Inferior parietal cortex (tissue), 1 donor: Measurements from ENCODE around the gene JUND.
A peak's percentile ranks its signal among the peaks of the same experiment; 100 is the strongest.

Source experiments
- DNase-seq: peaks from one replicate; pipeline ENCODE4 v3.0.0-alpha.2; 2016; ENCODE audit errors: extremely low spot score

The JUND gene

GRCh38 chr19:18290302-18291018, 9.0 kb upstream of the JUND start:
- DNase-seq = no peak

DNA sequence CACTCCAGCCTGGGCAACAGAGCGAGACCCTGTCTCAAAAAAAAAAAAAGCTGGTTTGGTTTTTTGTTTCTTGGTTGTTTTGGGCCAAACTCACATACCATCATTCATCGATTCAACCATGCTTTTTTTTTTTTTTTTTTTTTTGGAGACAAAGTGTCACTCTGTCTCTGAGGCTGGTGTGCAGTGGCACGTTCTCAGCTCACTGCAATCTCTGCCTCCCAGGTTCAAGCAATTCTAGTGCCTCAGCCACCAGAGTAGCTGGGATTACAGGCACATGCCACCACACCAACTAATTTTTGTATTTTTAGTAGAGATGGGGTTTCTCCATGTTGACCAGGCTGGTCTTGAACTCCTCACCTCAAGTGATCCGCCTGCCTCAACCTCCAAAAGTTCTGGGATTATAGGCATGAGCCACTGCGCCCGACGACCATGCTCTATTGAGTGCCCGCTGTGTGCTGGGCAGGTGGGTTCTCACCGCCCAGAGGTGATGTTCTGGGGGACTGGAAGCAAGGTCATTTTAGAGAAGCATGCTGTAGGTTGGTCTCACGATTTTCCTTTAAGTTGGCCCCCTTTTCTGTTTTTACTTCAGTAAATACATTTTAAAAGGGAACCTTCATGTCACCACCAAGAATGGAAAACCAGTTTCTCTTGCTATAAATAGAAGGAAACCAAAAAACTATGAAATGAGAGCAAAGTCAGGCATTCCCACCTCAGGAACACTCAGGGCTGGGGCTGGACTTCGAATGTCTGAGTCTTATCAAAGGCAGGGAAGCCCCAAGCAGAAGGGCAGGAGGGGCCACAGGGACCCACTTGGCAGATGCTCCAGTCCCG, 8.3 kb upstream of the JUND start:
- no peak for DNase-seq

DNA sequence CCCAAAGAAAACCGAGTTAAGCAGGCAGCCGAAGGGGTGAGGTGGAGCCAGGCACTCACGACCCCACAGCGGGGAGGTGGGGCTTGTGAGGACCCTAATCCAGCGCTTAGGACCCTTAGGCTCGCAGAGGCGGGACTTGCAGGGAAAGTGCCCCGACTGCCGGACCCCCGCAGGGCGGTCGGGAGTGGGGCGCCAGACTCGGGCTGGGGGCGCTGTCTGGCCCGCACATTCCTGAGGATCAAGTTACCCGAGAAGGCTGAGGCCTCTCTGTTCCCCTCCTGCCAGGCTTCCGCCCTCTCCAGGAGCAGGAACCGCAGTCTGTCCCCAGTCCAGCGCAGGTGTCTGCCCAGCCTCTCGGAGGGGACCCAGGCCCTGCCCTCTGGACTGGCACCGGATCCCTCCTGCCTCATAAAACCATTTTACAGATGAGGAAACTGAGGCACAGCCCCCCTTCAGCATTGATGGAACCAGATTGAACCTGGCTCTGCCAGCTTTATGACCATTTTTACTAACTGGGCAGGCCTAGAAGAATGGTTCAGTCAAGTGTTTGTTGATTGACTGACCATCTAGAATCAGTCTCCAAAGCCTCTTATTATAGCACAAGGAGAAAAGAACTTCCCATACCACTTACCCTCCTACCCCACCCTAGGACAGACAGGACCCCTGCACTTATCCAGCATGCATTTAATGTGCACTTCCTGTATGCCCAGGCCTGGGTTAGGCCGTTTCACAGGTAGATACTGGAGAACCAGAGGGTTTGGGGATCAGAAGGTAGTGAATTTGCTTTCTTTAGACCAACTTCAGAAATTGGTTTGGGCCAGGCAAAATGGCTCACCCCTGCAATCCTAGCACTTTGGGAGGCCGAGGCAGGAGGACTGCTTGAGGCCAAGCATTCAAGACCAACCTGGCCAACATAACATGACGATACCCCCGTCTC, 6.7 kb upstream of the JUND start:
- no peak for DNase-seq

GRCh38 chr19:18286973-18287635, 5.7 kb upstream of the JUND start:
- no peak for DNase-seq

DNA sequence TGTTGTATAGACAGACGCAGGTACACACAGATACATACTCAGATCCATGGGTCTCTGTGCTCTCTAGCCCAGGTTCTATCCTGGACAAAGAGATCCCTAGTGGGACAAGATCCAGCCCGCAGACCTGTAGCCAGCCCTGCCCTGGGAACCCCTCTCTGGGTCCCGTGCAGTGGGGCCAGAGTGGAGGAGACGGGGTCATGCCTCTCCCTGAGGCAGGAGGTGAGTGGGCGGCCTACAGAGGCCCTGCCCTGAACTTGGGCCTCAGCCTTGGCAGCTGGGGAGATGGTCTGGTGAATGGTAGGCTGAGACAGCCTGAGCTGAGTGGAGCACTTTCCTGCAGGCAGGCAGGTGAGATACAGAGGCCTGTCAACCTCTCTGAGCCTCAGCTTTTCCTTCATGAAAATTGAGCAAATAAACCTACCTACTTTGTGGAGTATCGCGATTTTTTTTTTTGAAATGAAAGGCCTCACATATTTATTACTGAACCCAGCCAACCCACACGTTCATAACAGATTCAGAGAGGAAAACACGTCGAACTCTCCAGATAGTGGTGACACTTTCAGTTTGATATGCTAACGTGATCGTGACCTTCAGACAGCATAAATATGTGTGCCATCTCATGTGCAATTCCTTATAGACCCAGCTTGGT, 3.4 kb upstream of the JUND start:
- no peak for DNase-seq

DNA sequence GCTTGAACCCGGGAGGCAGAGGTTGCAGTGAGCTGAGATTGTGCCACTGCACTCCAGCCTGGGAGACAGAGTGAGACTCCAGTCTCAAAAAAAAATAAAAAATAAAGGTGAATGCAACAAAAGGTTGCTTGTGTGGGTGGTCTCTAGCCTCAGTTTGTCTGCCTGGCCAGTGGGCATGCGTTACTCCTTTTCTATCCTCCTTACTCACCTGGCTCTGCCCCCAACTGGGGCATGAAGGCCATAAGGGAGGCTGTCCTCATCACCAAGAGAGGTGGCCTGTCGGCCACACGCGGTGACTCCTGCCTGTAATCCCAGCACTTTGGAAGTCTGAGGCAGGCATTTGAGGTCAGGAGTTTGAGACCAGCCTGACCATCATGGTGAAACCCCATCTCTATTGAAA, 1.9 kb upstream of the JUND start:
- no peak for DNase-seq

DNA sequence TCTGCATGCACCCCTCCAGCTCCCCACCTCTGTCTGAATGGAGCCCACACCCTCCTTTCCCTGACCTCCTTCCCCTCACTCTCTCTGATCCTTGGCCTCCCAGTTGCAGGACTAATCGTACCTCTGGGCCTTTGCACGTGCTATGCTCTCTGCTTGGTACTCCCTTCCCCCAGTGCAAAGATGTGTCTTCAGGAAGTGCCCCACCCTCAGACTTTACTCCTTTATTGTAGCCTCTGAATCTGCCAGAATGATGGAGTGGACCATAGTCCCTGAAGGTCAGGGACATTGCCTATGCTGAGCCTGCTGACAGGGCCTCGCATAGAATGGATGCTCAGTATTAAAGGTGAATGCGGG, 1.3 kb upstream of the JUND start:
- DNase-seq = no peak

DNA sequence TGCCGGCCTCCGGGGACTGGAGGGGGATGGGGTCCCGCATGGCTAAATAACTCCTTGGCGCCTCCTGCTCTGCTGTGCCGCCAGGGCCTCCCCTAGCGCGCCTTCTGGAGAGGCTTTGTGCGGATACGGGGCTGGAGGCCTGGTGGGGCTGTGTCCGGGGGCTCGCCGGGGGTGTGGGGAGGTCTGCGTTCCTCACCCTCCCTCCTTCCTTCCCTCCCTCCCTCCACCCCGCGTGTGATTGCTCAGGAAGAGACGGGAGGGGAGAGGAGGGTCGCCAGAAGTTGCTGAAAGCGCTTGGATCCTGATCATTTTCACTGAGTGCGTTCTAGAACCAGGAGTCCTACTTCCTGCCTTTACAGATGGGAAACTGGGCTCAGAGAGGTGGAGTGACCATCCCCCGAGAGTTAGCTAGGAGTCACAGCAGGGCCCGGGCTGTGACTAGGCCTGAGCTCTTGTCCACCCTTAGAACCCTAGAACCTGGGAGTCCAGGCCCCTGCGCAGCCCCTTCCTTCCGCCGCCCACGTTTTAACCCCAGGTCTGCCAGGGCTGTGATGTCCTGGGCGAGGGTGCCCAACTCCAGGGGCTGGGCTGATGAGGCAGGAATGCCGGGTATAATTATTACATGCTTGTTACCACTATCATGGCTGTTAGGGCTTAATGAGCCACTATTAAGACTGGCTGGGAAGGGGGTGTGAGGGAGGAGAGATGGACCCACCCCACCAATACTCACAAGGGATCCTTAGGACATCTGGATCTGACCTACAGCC, 782 bp upstream of the JUND start:
- DNase-seq = no peak

DNA sequence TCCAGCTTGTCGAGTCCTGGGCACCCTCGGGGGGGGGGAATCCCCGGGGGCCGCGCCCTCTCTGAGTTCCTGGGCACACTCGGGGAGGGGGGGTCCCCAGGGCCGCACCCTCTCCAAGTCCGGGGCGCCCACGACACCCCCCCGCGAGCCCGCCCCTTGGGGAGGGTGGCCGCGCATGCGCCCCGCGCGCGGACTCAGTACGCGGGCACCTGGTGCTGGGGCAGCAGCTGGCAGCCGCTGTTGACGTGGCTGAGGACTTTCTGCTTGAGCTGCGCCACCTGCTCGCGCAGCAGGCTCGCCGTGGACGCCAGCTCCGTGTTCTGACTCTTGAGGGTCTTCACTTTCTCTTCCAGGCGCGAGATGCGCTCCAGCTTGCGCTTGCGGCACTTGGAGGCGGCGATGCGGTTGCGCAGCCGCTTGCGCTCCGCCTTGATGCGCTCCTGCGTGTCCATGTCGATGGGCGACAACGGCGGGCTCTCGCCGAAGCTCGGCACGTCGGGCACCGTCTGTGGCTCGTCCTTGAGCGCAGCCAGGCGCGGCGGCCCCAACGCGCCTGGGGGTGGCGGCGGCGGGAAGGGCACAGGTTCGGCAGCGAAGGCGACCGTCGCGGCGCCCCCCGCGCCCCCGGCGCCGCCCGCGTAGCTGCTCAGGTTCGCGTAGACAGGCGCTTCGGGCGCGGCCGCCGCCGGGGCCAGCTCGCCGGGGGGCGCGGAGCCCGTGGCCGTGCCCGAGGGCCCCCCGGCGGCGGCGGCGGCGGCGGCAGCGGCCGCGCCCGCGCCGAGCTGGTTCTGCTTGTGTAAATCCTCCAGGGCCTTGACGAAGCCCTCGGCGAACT, 958 bp downstream of the JUND start:
- peak; percentile 72 for DNase-seq

- DNase-seq = peak; percentile 94
Measured at GRCh38 chr19:18279516-18280246, 1.7 kb downstream of the JUND start.

DNA sequence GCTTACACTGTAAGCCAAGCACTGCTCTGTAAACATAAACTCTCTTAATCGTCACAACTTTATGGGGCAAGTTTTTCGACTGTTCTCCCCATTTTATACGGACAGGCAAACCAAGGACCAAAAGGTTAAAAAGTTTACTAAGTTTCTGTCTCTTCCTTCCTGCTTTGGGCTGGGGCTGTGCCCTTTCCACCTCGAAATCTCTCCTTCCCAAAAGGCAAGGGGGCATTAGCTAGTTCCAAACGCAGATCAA, 2.2 kb downstream of the JUND start:
- no peak for DNase-seq

GRCh38 chr19:18278521-18279265, 2.7 kb downstream of the JUND start:
- DNase-seq = no peak

GRCh38 chr19:18274781-18275356, 6.6 kb downstream of the JUND start:
- peak; percentile 64 for DNase-seq

GRCh38 chr19:18274219-18274780, 7.1 kb downstream of the JUND start, which contains the start of gene IQCN:
Gene IQCN (minus strand): TSS chr19:18274452. CDS start chr19:18269478, 4,974 bp downstream.
- no peak for DNase-seq

GRCh38 chr19:18273561-18274218, 7.7 kb downstream of the JUND start:
- no peak for DNase-seq

DNA sequence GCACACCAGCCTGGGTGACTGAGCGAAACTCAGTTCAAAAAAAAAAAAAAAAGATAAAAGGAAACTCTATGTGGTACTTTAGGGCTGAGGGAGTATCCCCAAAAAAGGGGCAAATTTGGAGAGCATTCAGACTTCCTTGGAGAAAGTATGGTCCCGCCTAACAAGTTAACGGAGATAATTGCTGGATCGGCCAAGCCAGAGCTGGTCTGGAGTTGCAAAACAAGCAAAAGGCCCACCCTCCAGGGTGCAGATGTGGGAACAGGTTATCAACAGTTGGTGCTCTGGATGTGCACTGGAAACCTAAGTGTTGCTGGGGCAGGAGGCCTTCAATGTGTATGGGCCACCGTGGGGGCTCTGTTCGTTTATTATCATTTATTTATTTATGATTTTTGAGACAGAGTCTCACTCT, 10.0 kb downstream of the JUND start:
- no peak for DNase-seq

DNA sequence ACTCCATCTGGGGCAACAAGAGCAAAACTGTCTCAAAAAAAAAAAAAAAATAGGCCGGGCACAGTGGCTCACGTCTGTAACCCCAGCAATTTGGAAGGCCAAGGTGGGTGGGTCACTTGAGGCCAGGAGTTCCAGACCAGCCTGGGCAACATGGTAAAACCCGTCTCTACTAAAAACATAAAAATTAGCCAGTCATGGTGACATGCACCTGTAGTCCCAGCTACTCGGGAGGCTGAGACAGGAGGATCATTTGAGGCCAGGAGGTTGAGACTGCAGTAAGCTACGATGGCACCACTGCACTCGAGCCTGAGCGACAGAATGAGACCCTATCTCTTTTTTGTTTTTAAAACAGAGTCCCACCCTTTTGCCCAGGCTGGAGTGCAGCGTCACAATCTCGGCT, 11.1 kb downstream of the JUND start:
- no peak for DNase-seq
